Measurements from ENCODE around the gene VAPB.

GRCh38 chr20:58450254-58450653 is 61.2 kb downstream of the VAPB start:
- TF ChIP-seq POLR2A (IDR thresholded peaks at IDR 0.05), result no peak
- TF ChIP-seq, protein P1, sequence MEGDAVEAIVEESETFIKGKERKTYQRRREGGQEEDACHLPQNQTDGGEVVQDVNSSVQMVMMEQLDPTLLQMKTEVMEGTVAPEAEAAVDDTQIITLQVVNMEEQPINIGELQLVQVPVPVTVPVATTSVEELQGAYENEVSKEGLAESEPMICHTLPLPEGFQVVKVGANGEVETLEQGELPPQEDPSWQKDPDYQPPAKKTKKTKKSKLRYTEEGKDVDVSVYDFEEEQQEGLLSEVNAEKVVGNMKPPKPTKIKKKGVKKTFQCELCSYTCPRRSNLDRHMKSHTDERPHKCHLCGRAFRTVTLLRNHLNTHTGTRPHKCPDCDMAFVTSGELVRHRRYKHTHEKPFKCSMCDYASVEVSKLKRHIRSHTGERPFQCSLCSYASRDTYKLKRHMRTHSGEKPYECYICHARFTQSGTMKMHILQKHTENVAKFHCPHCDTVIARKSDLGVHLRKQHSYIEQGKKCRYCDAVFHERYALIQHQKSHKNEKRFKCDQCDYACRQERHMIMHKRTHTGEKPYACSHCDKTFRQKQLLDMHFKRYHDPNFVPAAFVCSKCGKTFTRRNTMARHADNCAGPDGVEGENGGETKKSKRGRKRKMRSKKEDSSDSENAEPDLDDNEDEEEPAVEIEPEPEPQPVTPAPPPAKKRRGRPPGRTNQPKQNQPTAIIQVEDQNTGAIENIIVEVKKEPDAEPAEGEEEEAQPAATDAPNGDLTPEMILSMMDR (IDR thresholded peaks at IDR 0.05 in 8 of 11, conservative IDR thresholded peaks at IDR 0.05 in 3 of 11), result no peak
